Progenitor cell of endocrine pancreas (in vitro differentiated cells): ENCODE data around the gene PRDM10. TPM values are rescaled to one million over a fixed set of nuclear protein-coding genes. Genes with fewer than 3 reads are reported as not detected.
"Not testable (repeated sequence)": the region's sequence is repeated elsewhere in the genome, so short reads cannot be mapped to it uniquely, and the experiment has no call there.

Experiments
- DNase-seq: peaks from one replicate; pipeline ENCODE4 v3.0.0; 2021; ENCODE audit warnings: low spot score; ENCODE audit not compliant: unreplicated experiment
- H3K27ac Mint-ChIP-seq: 2 replicates; pipeline ENCODE4 v1.8.0; 2021; ENCODE audit warnings: mild to moderate bottlenecking, moderate library complexity, mixed read lengths
- H3K27me3 Mint-ChIP-seq: 2 replicates; pipeline ENCODE4 v1.8.0; 2021; ENCODE audit warnings: mixed read lengths
- H3K36me3 Mint-ChIP-seq: 2 replicates; pipeline ENCODE4 v1.8.0; 2022; ENCODE audit warnings: mixed read lengths; ENCODE audit not compliant: insufficient read depth
- H3K4me1 Mint-ChIP-seq: 2 replicates; pipeline ENCODE4 v1.8.0; 2021; ENCODE audit warnings: low read depth, mixed read lengths
- H3K4me3 Mint-ChIP-seq: 2 replicates; pipeline ENCODE4 v1.8.0; 2021; ENCODE audit warnings: low read depth, mild to moderate bottlenecking, moderate library complexity, mixed read lengths
- H3K9me3 Mint-ChIP-seq: 2 replicates; pipeline ENCODE4 v1.8.0; 2021; ENCODE audit warnings: low read depth, mixed read lengths
- total RNA-seq: library from RNA; stranded (reverse); gene quantifications from 2 replicates; pipeline ENCODE4 v1.2.1, GENCODE V29; 2021
- TF ChIP-seq, protein P1 (sequence below): fragments of 200-600 bp; sonication (generic); IDR thresholded peaks from one replicate; pipeline ENCODE4 v1.5.0; 2021; ENCODE audit warnings: antibody characterized with exemption, mild to moderate bottlenecking; ENCODE audit not compliant: unreplicated experiment

Gene PRDM10
- total RNA-seq, 1 donor from 2014 or later = 23.4 TPM

DNA sequence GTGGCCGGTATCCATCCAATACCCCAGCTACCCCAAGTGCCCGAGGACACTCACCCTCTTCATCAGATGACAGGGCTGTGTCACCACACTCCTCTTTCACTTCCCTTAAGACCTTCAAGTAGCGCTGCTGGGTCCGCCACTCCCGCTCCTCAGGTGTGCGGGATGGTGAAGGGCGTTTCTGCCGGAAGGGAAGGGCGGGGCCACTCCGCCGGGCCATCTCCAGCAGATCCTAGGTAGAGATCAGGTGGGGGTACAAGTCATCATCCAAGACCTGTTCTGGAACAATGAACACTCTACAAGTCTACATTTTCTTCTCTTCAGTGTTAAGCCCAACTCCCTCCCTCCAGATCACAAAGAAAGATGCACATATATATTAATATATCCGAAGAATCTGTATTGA, 117.3 kb downstream of the PRDM10 start:
- no peaks in the 10 kb centered on the region for H3K9me3 Mint-ChIP-seq
- TF ChIP-seq, protein P1, sequence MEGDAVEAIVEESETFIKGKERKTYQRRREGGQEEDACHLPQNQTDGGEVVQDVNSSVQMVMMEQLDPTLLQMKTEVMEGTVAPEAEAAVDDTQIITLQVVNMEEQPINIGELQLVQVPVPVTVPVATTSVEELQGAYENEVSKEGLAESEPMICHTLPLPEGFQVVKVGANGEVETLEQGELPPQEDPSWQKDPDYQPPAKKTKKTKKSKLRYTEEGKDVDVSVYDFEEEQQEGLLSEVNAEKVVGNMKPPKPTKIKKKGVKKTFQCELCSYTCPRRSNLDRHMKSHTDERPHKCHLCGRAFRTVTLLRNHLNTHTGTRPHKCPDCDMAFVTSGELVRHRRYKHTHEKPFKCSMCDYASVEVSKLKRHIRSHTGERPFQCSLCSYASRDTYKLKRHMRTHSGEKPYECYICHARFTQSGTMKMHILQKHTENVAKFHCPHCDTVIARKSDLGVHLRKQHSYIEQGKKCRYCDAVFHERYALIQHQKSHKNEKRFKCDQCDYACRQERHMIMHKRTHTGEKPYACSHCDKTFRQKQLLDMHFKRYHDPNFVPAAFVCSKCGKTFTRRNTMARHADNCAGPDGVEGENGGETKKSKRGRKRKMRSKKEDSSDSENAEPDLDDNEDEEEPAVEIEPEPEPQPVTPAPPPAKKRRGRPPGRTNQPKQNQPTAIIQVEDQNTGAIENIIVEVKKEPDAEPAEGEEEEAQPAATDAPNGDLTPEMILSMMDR = no peak
- no peak for DNase-seq
- H3K27ac Mint-ChIP-seq = no peak overlapping the region
- no peak overlapping the region for H3K4me3 Mint-ChIP-seq
- H3K4me1 Mint-ChIP-seq = no peaks in the 10 kb centered on the region
- peaks cover 42% of the 10 kb centered on the region for H3K36me3 Mint-ChIP-seq
- H3K27me3 Mint-ChIP-seq = no peaks in the 10 kb centered on the region

GRCh38 chr11:129884581-129884980, 118.1 kb downstream of the PRDM10 start:
- peaks cover 43% of the 10 kb centered on the region for H3K36me3 Mint-ChIP-seq
- DNase-seq = no peak
- H3K9me3 Mint-ChIP-seq = no peaks in the 10 kb centered on the region
- H3K27ac Mint-ChIP-seq = no peak overlapping the region
- no peak overlapping the region for H3K4me3 Mint-ChIP-seq
- H3K4me1 Mint-ChIP-seq = no peaks in the 10 kb centered on the region
- H3K27me3 Mint-ChIP-seq = no peaks in the 10 kb centered on the region
- TF ChIP-seq, protein P1 = no peak

- Mint-ChIP-seq H3K27ac (no peak overlapping the region), H3K27me3 (no peaks in the 10 kb centered on the region), H3K9me3 (no peaks in the 10 kb centered on the region), H3K36me3 (peaks cover 38% of the 10 kb centered on the region), H3K4me3 (no peak overlapping the region), H3K4me1 (no peaks in the 10 kb centered on the region)
- TF ChIP-seq, protein P1 = peak; percentile 65
- DNase-seq = peak; percentile 22
Measured at GRCh38 chr11:129881570-129882170, 121.0 kb downstream of the PRDM10 start.

DNA sequence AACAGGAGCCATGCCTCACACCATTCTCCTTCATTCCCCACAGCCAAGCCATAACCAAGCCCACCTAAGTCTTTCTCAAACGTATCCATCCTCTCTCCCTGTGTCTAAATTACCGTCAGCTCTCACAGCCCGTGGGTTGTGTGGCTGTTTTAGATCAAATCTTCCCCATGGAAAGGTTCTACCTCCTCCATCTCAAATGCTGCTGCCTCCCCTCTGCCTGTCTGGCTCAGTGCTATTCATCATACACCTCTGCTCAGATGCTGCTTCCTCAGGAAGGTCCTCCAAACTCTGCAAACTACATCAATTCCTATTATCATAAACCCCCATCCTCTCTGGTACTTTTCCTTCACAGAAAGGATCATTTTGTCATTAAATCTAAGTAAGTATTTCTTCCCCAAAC, 122.3 kb downstream of the PRDM10 start:
- no peaks in the 10 kb centered on the region for H3K27me3 Mint-ChIP-seq
- H3K4me3 Mint-ChIP-seq = no peak overlapping the region
- H3K36me3 Mint-ChIP-seq = peaks cover 35% of the 10 kb centered on the region
- TF ChIP-seq, protein P1 = no peak
- H3K9me3 Mint-ChIP-seq = no peaks in the 10 kb centered on the region
- no peak for DNase-seq
- H3K27ac Mint-ChIP-seq = no peak overlapping the region
- no peaks in the 10 kb centered on the region for H3K4me1 Mint-ChIP-seq

DNA sequence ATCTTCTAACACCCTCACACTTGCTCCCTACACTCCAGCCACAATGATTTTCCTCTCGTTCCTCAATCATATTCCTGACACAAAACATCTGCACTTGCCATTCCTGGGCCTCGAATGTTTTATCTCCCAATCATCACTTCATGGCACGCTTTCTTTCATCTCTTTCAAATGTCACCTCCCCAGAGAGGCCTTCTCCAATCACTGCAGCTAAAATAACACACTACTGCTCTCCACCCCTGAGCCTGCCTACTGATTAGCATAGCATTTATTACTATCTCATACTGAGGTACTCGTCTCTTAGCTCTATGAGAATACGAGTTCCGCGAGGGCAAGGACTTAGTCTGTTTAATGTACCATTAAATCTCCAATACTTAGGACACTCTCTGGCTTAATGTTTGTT, 130.7 kb downstream of the PRDM10 start:
- H3K4me3 Mint-ChIP-seq = no peak overlapping the region
- H3K27ac Mint-ChIP-seq = peak overlapping the region; percentile 12
- TF ChIP-seq, protein P1 = no peak
- no peak for DNase-seq
- peaks cover 39% of the 10 kb centered on the region for H3K36me3 Mint-ChIP-seq
- H3K27me3 Mint-ChIP-seq = no peaks in the 10 kb centered on the region
- H3K4me1 Mint-ChIP-seq = peaks cover 6% of the 10 kb centered on the region
- H3K9me3 Mint-ChIP-seq = no peaks in the 10 kb centered on the region

DNA sequence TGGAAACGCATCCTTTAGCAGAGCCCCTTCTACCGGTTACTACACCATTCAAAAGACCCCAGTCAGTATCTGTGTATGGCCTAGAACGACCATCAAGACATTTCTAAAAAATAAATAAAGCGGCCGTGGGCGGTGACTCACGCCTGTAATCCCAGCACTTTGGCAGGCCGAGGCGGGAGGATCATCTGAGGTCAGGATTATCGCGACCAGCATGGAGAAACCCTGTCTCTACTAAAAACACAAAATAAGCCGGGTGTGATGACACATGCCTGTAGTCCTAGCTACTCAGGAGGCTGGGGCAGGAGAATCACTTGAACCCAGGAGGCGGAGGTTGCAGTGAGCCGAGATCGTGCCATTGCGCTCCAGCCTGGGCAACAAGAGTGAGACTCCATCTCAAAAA, 134.0 kb downstream of the PRDM10 start:
- not testable (repeated sequence) for H3K27me3 Mint-ChIP-seq, H3K4me3 Mint-ChIP-seq, H3K9me3 Mint-ChIP-seq

More for the DNA sequence above, 134.0 kb downstream of the PRDM10 start:
- Mint-ChIP-seq H3K27ac (peak overlapping the region; percentile 62), H3K4me1 (peaks cover 24% of the 10 kb centered on the region), H3K36me3 (peaks cover 50% of the 10 kb centered on the region)
- DNase-seq = not testable (repeated sequence)
